Keratinocyte (primary cell): ENCODE measurements around the gene PARD3B. TPM values are rescaled to one million over a fixed set of nuclear protein-coding genes. Genes with fewer than 3 reads are reported as not detected.

Source experiments
- DNase-seq: peaks from one replicate; pipeline ENCODE4 v3.0.0-alpha.2; 2011; ENCODE audit warnings: low read depth, missing footprints, low spot score
- FAIRE-seq: peaks from 2 replicates; lab custom pipeline; 2011; peaks lifted over from hg19 to GRCh38; lab: Jason Lieb, UNC
- H2AFZ ChIP-seq: 2 replicates; pipeline ENCODE4 v1.6.0; 2012; ENCODE audit warnings: low read length, control low read depth, inconsistent platforms; ENCODE audit not compliant: control insufficient read depth
- H3K27ac ChIP-seq: 2 replicates; pipeline ENCODE4 v1.5.1; 2011; ENCODE audit warnings: low read length; ENCODE audit not compliant: control insufficient read depth, insufficient read depth
- H3K27me3 ChIP-seq: 3 replicates; pipeline ENCODE4 v1.6.0; 2011; ENCODE audit warnings: low read length; ENCODE audit not compliant: control insufficient read depth, insufficient read depth; ENCODE audit errors: extremely low read depth
- H3K36me3 ChIP-seq, 2 experiments: 2 replicates in 1 of 2; 3 replicates in 1 of 2; pipeline ENCODE4 v1.5.1; 2011; ENCODE audit warnings: low read length in 2 of 2, mild to moderate bottlenecking in 1 of 2; ENCODE audit not compliant: control insufficient read depth in 2 of 2, insufficient read depth in 2 of 2; ENCODE audit errors: extremely low read depth in 1 of 2
- H3K4me1 ChIP-seq: 3 replicates; pipeline ENCODE4 v1.5.1; 2011; ENCODE audit warnings: low read length; ENCODE audit not compliant: control insufficient read depth, insufficient read depth; ENCODE audit errors: extremely low read depth
- H3K4me2 ChIP-seq: 3 replicates; pipeline ENCODE4 v1.6.0; 2011; ENCODE audit warnings: low read depth, low read length; ENCODE audit not compliant: control insufficient read depth, insufficient read depth; ENCODE audit errors: extremely low read depth
- H3K4me3 ChIP-seq, 3 experiments: fragments of 200-600 bp in 1 of 3; sonication (generic) in 1 of 3; 2 replicates in 2 of 3; 3 replicates in 1 of 3; pipeline ENCODE4 v1.5.1; 2011 to 2016; ENCODE audit warnings: low read length in 3 of 3, mild to moderate bottlenecking in 3 of 3, control low read depth in 2 of 3, inconsistent platforms in 1 of 3, low read depth in 1 of 3, mixed read lengths in 1 of 3, mixed run types in 1 of 3, moderate library complexity in 1 of 3; ENCODE audit not compliant: control insufficient read depth in 2 of 3, insufficient read depth in 2 of 3; ENCODE audit errors: extremely low read depth in 1 of 3
- H3K79me2 ChIP-seq: 2 replicates; pipeline ENCODE4 v1.6.0; 2012; ENCODE audit warnings: low read length; ENCODE audit not compliant: control insufficient read depth, insufficient read depth
- H3K9ac ChIP-seq: 3 replicates; pipeline ENCODE4 v1.6.0; 2011; ENCODE audit warnings: low read length; ENCODE audit not compliant: control insufficient read depth, insufficient read depth; ENCODE audit errors: extremely low read depth
- H3K9me1 ChIP-seq: 3 replicates; pipeline ENCODE4 v1.6.0; 2011; ENCODE audit warnings: low read length; ENCODE audit not compliant: control insufficient read depth, insufficient read depth; ENCODE audit errors: extremely low read depth
- H3K9me3 ChIP-seq: 2 replicates; pipeline ENCODE4 v1.5.1; 2012; ENCODE audit warnings: low read depth, low read length; ENCODE audit not compliant: control insufficient read depth
- H4K20me1 ChIP-seq: 3 replicates; pipeline ENCODE4 v1.6.0; 2011; ENCODE audit warnings: low read length; ENCODE audit not compliant: control insufficient read depth, insufficient read depth; ENCODE audit errors: extremely low read depth
- EZH2 ChIP-seq: IDR thresholded peaks from one replicate; pipeline ENCODE4 v1.6.1; 2012; ENCODE audit warnings: inconsistent platforms, mild to moderate bottlenecking, low read length, moderate library complexity
- dilution Hi-C: fragments of 300-500 bp; cut with MboI; formaldehyde crosslinking; loops from one replicate; pipeline ENCODE4 v1.7.0; 2020; ENCODE audit warnings: low sequenced_read_pairs; ENCODE audit not compliant: extremely low pct_ligation_motif_present
- polyA plus RNA-seq, 5 experiments: library from polyadenylated mRNA; depleted of rRNA in 3 of 5; stranded (reverse) in 3 of 5; stranded (forward) in 1 of 5; unstranded in 1 of 5; fragments of >200 nt; gene quantifications; 1 replicate in 1 of 5; 2 replicates in 3 of 5; 3 replicates in 1 of 5; pipeline versions ENCODE4 v1.2.1 to v1.2.3, GENCODE V29; 2011 to 2012; ENCODE audit warnings: missing spikeins in 2 of 5, low read depth in 1 of 5, low replicate concordance in 1 of 5
- TF ChIP-seq, protein P1 (sequence below), 3 experiments: IDR thresholded peaks in 1 of 3; conservative IDR thresholded peaks in 1 of 3; optimal IDR thresholded peaks in 1 of 3; 2 replicates in 2 of 3; 3 replicates in 1 of 3; pipeline versions ENCODE3 to v1.5.1; 2011; ENCODE audit warnings: low read length in 3 of 3, mild to moderate bottlenecking in 3 of 3, moderate library complexity in 2 of 3, control low read depth in 1 of 3, inconsistent platforms in 1 of 3; ENCODE audit not compliant: insufficient read depth in 2 of 3; ENCODE audit errors: extremely low read depth in 1 of 3

The PARD3B gene
- polyA plus RNA-seq, 1 donor (not counting 4 experiments of a cell fraction or from before 2014, with no cell fraction given): 1.2 TPM

DNA sequence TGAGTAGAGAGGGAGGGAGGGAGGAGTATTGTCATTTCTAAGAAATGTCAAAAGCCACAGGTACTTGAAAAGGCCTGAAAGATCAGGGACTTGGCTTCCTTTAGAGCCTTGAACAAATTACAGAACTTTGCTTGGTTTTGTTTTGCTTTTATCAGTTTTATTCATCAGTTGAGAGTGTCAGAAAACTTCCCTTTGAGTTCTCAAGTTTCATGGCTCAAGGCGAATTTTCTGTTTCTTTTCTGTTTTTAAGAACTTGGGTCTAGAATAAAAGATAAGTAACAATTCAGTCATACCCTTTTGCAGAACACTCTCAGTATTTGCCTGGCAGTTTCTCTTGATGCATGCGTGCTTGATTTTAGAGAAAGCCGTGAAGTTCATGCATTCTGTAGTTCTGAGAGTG lies 531.9 kb downstream of the PARD3B start:
- H3K36me3 ChIP-seq: no peaks in the 10 kb centered on the region
- DNase-seq: no peak
- H3K4me3 ChIP-seq: no peak overlapping the region
- H3K27me3 ChIP-seq: no peaks in the 10 kb centered on the region
- no peaks in the 10 kb centered on the region for H3K9me1 ChIP-seq
- TF ChIP-seq, protein P1, sequence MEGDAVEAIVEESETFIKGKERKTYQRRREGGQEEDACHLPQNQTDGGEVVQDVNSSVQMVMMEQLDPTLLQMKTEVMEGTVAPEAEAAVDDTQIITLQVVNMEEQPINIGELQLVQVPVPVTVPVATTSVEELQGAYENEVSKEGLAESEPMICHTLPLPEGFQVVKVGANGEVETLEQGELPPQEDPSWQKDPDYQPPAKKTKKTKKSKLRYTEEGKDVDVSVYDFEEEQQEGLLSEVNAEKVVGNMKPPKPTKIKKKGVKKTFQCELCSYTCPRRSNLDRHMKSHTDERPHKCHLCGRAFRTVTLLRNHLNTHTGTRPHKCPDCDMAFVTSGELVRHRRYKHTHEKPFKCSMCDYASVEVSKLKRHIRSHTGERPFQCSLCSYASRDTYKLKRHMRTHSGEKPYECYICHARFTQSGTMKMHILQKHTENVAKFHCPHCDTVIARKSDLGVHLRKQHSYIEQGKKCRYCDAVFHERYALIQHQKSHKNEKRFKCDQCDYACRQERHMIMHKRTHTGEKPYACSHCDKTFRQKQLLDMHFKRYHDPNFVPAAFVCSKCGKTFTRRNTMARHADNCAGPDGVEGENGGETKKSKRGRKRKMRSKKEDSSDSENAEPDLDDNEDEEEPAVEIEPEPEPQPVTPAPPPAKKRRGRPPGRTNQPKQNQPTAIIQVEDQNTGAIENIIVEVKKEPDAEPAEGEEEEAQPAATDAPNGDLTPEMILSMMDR (optimal IDR thresholded peaks at IDR 0.05 in 1 of 3, IDR thresholded peaks at IDR 0.05 in 1 of 3, conservative IDR thresholded peaks at IDR 0.05 in 1 of 3; ENCODE audit: extremely low read depth in 1 of 3, insufficient read depth in 2 of 3, low read length in 3 of 3): no peak
- no peak for TF ChIP-seq EZH2
- no peak for FAIRE-seq
- H3K27ac ChIP-seq: no peak overlapping the region
- no peaks in the 10 kb centered on the region for H4K20me1 ChIP-seq
- H3K9me3 ChIP-seq: no peaks in the 10 kb centered on the region
- H2AFZ ChIP-seq: no peak overlapping the region
- no peaks in the 10 kb centered on the region for H3K79me2 ChIP-seq
- dilution Hi-C loops: no loop called here
- no peak overlapping the region for H3K9ac ChIP-seq
- H3K4me1 ChIP-seq: no peaks in the 10 kb centered on the region
- H3K4me2 ChIP-seq: no peak overlapping the region

DNA sequence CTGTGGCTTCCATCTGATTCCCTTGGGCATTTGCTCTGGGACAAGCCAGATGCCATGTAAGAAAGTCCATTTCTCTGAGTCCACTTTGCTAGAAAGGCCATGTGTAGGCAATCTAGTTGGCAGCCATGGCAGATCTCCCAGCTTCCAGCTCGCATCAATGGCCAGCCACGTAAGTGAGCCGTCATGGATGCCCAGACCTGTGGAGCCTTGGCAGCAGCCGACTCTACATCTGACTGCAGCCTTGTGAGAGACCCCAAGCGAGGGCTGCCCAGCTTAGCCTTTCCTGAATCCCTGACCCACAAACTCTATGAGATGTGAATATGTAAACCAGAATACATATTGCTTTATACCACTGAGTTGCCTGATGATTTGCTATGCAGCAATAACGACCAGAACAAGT lies 533.5 kb downstream of the PARD3B start:
- Histone ChIP-seq H3K27me3 (no peaks in the 10 kb centered on the region), H3K9me3 (no peaks in the 10 kb centered on the region), H3K9ac (no peak overlapping the region), H3K4me3 (no peak overlapping the region), H3K27ac (no peak overlapping the region), H3K4me1 (no peaks in the 10 kb centered on the region), H2AFZ (no peak overlapping the region), H3K9me1 (no peaks in the 10 kb centered on the region), H3K36me3 (no peaks in the 10 kb centered on the region), H4K20me1 (no peaks in the 10 kb centered on the region), H3K4me2 (no peak overlapping the region), H3K79me2 (no peaks in the 10 kb centered on the region)
- TF ChIP-seq EZH2: no peak
- TF ChIP-seq, protein P1 (optimal IDR thresholded peaks at IDR 0.05 in 1 of 3, IDR thresholded peaks at IDR 0.05 in 1 of 3, conservative IDR thresholded peaks at IDR 0.05 in 1 of 3; ENCODE audit: extremely low read depth in 1 of 3, insufficient read depth in 2 of 3, low read length in 3 of 3): no peak
- no peak for FAIRE-seq
- dilution Hi-C loops: no loop called here
- DNase-seq: no peak
